G401.6 (cell line): Measurements from ENCODE around the gene CALML4.

ENCODE experiments used
- FAIRE-seq: peaks from 2 replicates; lab custom pipeline; 2012; peaks lifted over from hg19 to GRCh38; lab: Jason Lieb, UNC

The CALML4 gene

DNA sequence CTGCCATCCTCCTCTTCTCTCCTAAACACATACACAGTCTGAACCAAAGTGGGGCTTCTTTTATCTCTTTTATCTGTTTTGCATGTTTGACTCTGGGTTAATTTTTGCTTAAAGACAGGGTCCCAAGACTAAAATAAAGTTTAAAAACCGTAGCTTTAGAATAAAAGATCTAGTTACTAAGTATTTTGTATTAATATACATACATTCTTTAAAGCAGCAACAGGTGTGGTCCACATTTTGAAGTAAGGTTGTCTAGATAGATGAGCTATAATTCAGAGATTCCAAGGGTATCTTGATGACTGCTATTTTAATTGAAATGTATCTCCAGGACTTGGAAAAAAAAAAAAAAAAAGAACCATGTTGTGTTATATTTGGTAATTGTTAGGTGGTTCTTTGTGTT lies 61.3 kb downstream of the CALML4 start:
- no peak for FAIRE-seq

DNA sequence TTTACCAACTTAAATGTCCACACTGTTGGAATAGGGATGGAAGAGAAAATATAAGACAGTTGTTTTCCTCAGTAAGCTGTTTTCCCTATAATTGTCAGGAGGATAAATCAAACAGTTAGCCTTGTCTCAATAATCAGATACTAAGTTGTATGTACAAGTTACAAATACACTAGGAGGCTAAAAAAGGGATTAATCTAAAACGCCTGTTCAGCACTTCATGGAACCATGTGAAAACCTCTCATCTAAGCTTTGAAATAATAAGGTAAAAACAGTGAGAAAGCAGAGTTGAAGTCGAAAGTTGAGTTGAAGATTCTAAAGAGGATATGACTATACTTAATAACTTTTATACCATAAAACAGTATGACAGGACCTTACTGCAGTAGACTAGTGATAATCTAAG lies 62.0 kb downstream of the CALML4 start:
- no peak for FAIRE-seq
